ENCODE measurements around the gene CACNA2D3.
A peak's percentile ranks its signal among the peaks of the same experiment; 100 is the strongest.

GRCh38 chr3:54781728-54782127 lies 659.4 kb downstream of the CACNA2D3 start:
- TF ChIP-seq EZH2 (IDR thresholded peaks at IDR 0.05) (no peak), CTCF (IDR thresholded peaks at IDR 0.05) (peak; percentile 30), EZH2phosphoT487 (IDR thresholded peaks at IDR 0.05) (no peak)
